ENCODE results near the gene SYNGR3. TPM values are rescaled to one million over a fixed set of nuclear protein-coding genes. Genes with fewer than 3 reads are reported as not detected.
A peak's percentile ranks its signal among the peaks of the same experiment; 100 is the strongest.

The SYNGR3 gene
- total and polyA plus RNA-seq, 7 experiments from 2014 or later = 0.49 to 8.8 (median 0.92) TPM

- peaks cover 3 to 17% (median 5%) of the 10 kb centered on the region in 5 donors for H3K36me3 Mint-ChIP-seq
- Histone ChIP-seq H3K27me3 (ENCODE audit: control insufficient read depth in 2 of 2, insufficient read depth in 2 of 2, low read length in 2 of 2) (no peaks in the 10 kb centered on the region), H3K9me3 (ENCODE audit: control insufficient read depth in 2 of 3, low read length in 3 of 3) (no peaks in the 10 kb centered on the region), H3K36me3 (ENCODE audit: control insufficient read depth in 2 of 3, insufficient read depth in 3 of 3, low read length in 3 of 3) (peaks cover 8 to 22% (median 10%) of the 10 kb centered on the region in 3 experiments), H3K27ac (ENCODE audit: low read depth, low read length) (peak within 1 kb of the TSS; percentile 100), H3K4me3 (ENCODE audit: low read length) (peak within 1 kb of the TSS; percentile 81), H3K4me1 (ENCODE audit: control insufficient read depth in 2 of 2, insufficient read depth in 2 of 2, low read length in 2 of 2) (peaks cover 23 to 24% of the 10 kb centered on the region in 2 donors)
- POLR2A ChIA-PET = interaction anchor here (0.7 to 3.5 kb wide), 7 partner anchors 24 to 442 kb away, joined by 3 to 52 read pairs (median 17); partner anchors contain the start of genes MSRB1, NUBP2, SPSB3 and SYNGR3
- DNase-seq = no peak
- H3K4me1 Mint-ChIP-seq = peaks cover 17 to 42% (median 26%) of the 10 kb centered on the region in 7 donors
- intact Hi-C loops (cut with micrococcal nuclease) = loop anchor here in 1 of 2 donors (10.0 kb wide), 1 partner anchor 352 kb away; the partner anchor contains the start of genes CRAMP1 and IFT140
- no peaks in the 10 kb centered on the region for H3K9me3 Mint-ChIP-seq
- CTCF ChIA-PET = interaction anchor here (0.8 to 1.2 kb wide), 3 partner anchors 22 to 189 kb away, joined by 3 to 4 read pairs (median 3); partner anchors contain the start of gene TRAF7
- H3K4me3 Mint-ChIP-seq = peak within 1 kb of the TSS; percentile 89 to 97 (median 94)
- H3K27me3 Mint-ChIP-seq = no peaks in the 10 kb centered on the region
- no peak for ATAC-seq
- peak within 1 kb of the TSS in 8 of 9 donors; percentile 96 to 98 (median 97) for H3K27ac Mint-ChIP-seq
These were observed 23.3 kb upstream of the SYNGR3 start, which contains the start of gene RNF151 for GRCh38 chr16:1966460-1966859. Gene RNF151 (plus strand): TSS chr16:1966856. CDS start chr16:1966882, 26 bp downstream.

- peaks cover 3 to 15% (median 5%) of the 10 kb centered on the region in 5 donors for H3K36me3 Mint-ChIP-seq
- no peak for ATAC-seq
- no peaks in the 10 kb centered on the region for H3K9me3 ChIP-seq (ENCODE audit: control insufficient read depth in 2 of 3, low read length in 3 of 3)
- peaks cover 28 to 37% (median 33%) of the 10 kb centered on the region in 7 donors for H3K4me1 Mint-ChIP-seq
- peaks cover 0 to 3% (median 0%) of the 10 kb centered on the region in 11 donors for H3K9me3 Mint-ChIP-seq
- H3K27ac Mint-ChIP-seq = peak overlapping the region in 3 of 9 donors; percentile 20 to 28 (median 23)
- peaks cover 20 to 33% of the 10 kb centered on the region in 2 donors for H3K4me1 ChIP-seq (ENCODE audit: control insufficient read depth in 2 of 2, insufficient read depth in 2 of 2, low read length in 2 of 2)
- H3K4me3 Mint-ChIP-seq = no peak overlapping the region
- H3K27ac ChIP-seq (ENCODE audit: low read depth, low read length) = no peak overlapping the region
- ChIA-PET CTCF (no interaction called here), POLR2A (interaction anchor here (0.6 to 1.9 kb wide), 3 partner anchors 101 to 1314 kb away, joined by 3 to 6 read pairs (median 3); partner anchors contain the start of gene TRAF7)
- H3K27me3 Mint-ChIP-seq = peaks cover 0 to 4% (median 0%) of the 10 kb centered on the region in 5 donors
- intact Hi-C loops (cut with micrococcal nuclease) = loop anchor here in 1 of 2 donors (10.0 kb wide), 1 partner anchor 354 kb away; the partner anchor contains the start of genes CRAMP1 and IFT140
- DNase-seq = no peak
- peaks cover 0 to 10% (median 3%) of the 10 kb centered on the region in 3 experiments for H3K36me3 ChIP-seq (ENCODE audit: control insufficient read depth in 2 of 3, insufficient read depth in 3 of 3, low read length in 3 of 3)
- H3K27me3 ChIP-seq (ENCODE audit: control insufficient read depth in 2 of 2, insufficient read depth in 2 of 2, low read length in 2 of 2) = no peaks in the 10 kb centered on the region
- no peak overlapping the region for H3K4me3 ChIP-seq (ENCODE audit: low read length)
These were observed 21.4 kb upstream of the SYNGR3 start for GRCh38 chr16:1968146-1968953.

- Mint-ChIP-seq H3K27me3 (peaks cover 0 to 4% (median 0%) of the 10 kb centered on the region in 5 donors), H3K9me3 (peaks cover 0 to 3% (median 0%) of the 10 kb centered on the region in 11 donors), H3K27ac (peak within 1 kb of the TSS; percentile 93 to 100 (median 98)), H3K36me3 (peaks cover 0 to 18% (median 7%) of the 10 kb centered on the region in 5 donors), H3K4me3 (peak within 1 kb of the TSS; percentile 87 to 98 (median 95)), H3K4me1 (peaks cover 16 to 27% (median 20%) of the 10 kb centered on the region in 7 donors)
- CTCF ChIA-PET = interaction anchor here (1.3 kb wide), 1 partner anchor 168 kb away, joined by 4 read pairs; no protein-coding TSS in a partner anchor
- ATAC-seq (peak; percentile 97), DNase-seq (peak; percentile 95 to 99 (median 98))
- Histone ChIP-seq H3K4me1 (ENCODE audit: control insufficient read depth in 2 of 2, insufficient read depth in 2 of 2, low read length in 2 of 2) (peaks cover 7 to 18% of the 10 kb centered on the region in 2 donors), H3K27ac (ENCODE audit: low read depth, low read length) (peak within 1 kb of the TSS; percentile 89), H3K9me3 (ENCODE audit: control insufficient read depth in 2 of 3, low read length in 3 of 3) (no peaks in the 10 kb centered on the region), H3K27me3 (ENCODE audit: control insufficient read depth in 2 of 2, insufficient read depth in 2 of 2, low read length in 2 of 2) (no peaks in the 10 kb centered on the region), H3K36me3 (ENCODE audit: control insufficient read depth in 2 of 3, insufficient read depth in 3 of 3, low read length in 3 of 3) (peaks cover 0 to 36% (median 0%) of the 10 kb centered on the region in 3 experiments), H3K4me3 (ENCODE audit: low read length) (peak within 1 kb of the TSS; percentile 81)
- intact Hi-C loops (cut with micrococcal nuclease) = loop anchor here (1.0 to 5.0 kb wide), 5 partner anchors 8 to 250 kb away; partner anchors contain the start of genes MSRB1 (in 2 of the 2), RPS2 (in 2 of the 2), E4F1 (in 1 of the 2) and NDUFB10 (in 1 of the 2)
- POLR2A ChIA-PET = interaction anchor here (0.6 to 3.7 kb wide), 16 partner anchors 9 to 561 kb away, joined by 3 to 38 read pairs (median 6); partner anchors contain the start of genes GFER, MSRB1, NDUFB10 and NOXO1
These were observed 17.8 kb upstream of the SYNGR3 start, which contains the start of gene TBL3 for GRCh38 chr16:1971796-1972489. Gene TBL3 (plus strand): TSS chr16:1972053. CDS start chr16:1972165, 112 bp downstream.

- Mint-ChIP-seq H3K9me3 (peaks cover 0 to 3% (median 0%) of the 10 kb centered on the region in 11 donors), H3K4me3 (peak overlapping the region; percentile 87 to 98 (median 95)), H3K4me1 (peaks cover 16 to 27% (median 20%) of the 10 kb centered on the region in 7 donors), H3K27ac (peak overlapping the region in 6 of 9 donors; percentile 49 to 100 (median 96)), H3K36me3 (peaks cover 0 to 20% (median 7%) of the 10 kb centered on the region in 5 donors), H3K27me3 (peaks cover 0 to 4% (median 0%) of the 10 kb centered on the region in 5 donors)
- peaks cover 7 to 18% of the 10 kb centered on the region in 2 donors for H3K4me1 ChIP-seq (ENCODE audit: control insufficient read depth in 2 of 2, insufficient read depth in 2 of 2, low read length in 2 of 2)
- no peak for ATAC-seq
- ChIA-PET POLR2A (interaction anchor here (1.0 to 3.7 kb wide), 11 partner anchors 10 to 190 kb away, joined by 3 to 38 read pairs (median 8); partner anchors contain the start of genes GFER, NDUFB10, NOXO1 and NUBP2), CTCF (interaction anchor here (1.3 kb wide), 1 partner anchor 168 kb away, joined by 4 read pairs; no protein-coding TSS in a partner anchor)
- no peak for DNase-seq
- H3K36me3 ChIP-seq (ENCODE audit: control insufficient read depth in 2 of 3, insufficient read depth in 3 of 3, low read length in 3 of 3) = peaks cover 0 to 42% (median 0%) of the 10 kb centered on the region in 3 experiments
- H3K4me3 ChIP-seq (ENCODE audit: low read length) = peak overlapping the region; percentile 81
- H3K27me3 ChIP-seq (ENCODE audit: control insufficient read depth in 2 of 2, insufficient read depth in 2 of 2, low read length in 2 of 2) = no peaks in the 10 kb centered on the region
- no peaks in the 10 kb centered on the region for H3K9me3 ChIP-seq (ENCODE audit: control insufficient read depth in 2 of 3, low read length in 3 of 3)
- peak overlapping the region; percentile 89 for H3K27ac ChIP-seq (ENCODE audit: low read depth, low read length)
- intact Hi-C loops (cut with micrococcal nuclease) = loop anchor here (1.0 to 5.0 kb wide), 3 partner anchors 8 to 250 kb away; partner anchors contain the start of genes RPS2 (in 2 of the 2), E4F1 (in 1 of the 2) and MSRB1 (in 1 of the 2)
These were observed 17.3 kb upstream of the SYNGR3 start for GRCh38 chr16:1972490-1972877.

- H3K27me3 ChIP-seq (ENCODE audit: control insufficient read depth in 2 of 2, insufficient read depth in 2 of 2, low read length in 2 of 2) = no peaks in the 10 kb centered on the region
- H3K4me3 Mint-ChIP-seq = peak overlapping the region in 6 of 10 donors; percentile 13 to 95 (median 63)
These were observed 16.2 kb upstream of the SYNGR3 start for GRCh38 chr16:1973461-1974156.

More at GRCh38 chr16:1973461-1974156, 16.2 kb upstream of the SYNGR3 start:
- Histone ChIP-seq H3K4me1 (ENCODE audit: control insufficient read depth in 2 of 2, insufficient read depth in 2 of 2, low read length in 2 of 2) (peaks cover 7 to 18% of the 10 kb centered on the region in 2 donors), H3K9me3 (ENCODE audit: control insufficient read depth in 2 of 3, low read length in 3 of 3) (no peaks in the 10 kb centered on the region), H3K4me3 (ENCODE audit: low read length) (no peak overlapping the region), H3K36me3 (ENCODE audit: control insufficient read depth in 2 of 3, insufficient read depth in 3 of 3, low read length in 3 of 3) (peaks cover 0 to 53% (median 0%) of the 10 kb centered on the region in 3 experiments), H3K27ac (ENCODE audit: low read depth, low read length) (no peak overlapping the region)
- ChIA-PET CTCF (no interaction called here), POLR2A (interaction anchor here (1.6 kb wide), 1 partner anchor 9 kb away, joined by 6 read pairs; the partner anchor contains the start of gene RPS2)
- peaks cover 16 to 27% (median 20%) of the 10 kb centered on the region in 7 donors for H3K4me1 Mint-ChIP-seq
- intact Hi-C loops (cut with micrococcal nuclease) = loop anchor here in 1 of 2 donors (5.0 kb wide), 1 partner anchor 249 kb away; the partner anchor contains the start of gene E4F1
- no peak overlapping the region for H3K27ac Mint-ChIP-seq
- ATAC-seq = no peak
- DNase-seq = no peak
- peaks cover 0 to 22% (median 7%) of the 10 kb centered on the region in 5 donors for H3K36me3 Mint-ChIP-seq
- peaks cover 0 to 3% (median 0%) of the 10 kb centered on the region in 11 donors for H3K9me3 Mint-ChIP-seq
- H3K27me3 Mint-ChIP-seq = peaks cover 0 to 4% (median 0%) of the 10 kb centered on the region in 5 donors
